D721Med (cell line): Measurements from ENCODE around the gene DTWD2.

Experiments
- DNase-seq: peaks from one replicate; pipeline ENCODE4 v3.0.0; 2011; ENCODE audit warnings: low spot score; ENCODE audit not compliant: insufficient read length
- FAIRE-seq: peaks from 2 replicates; lab custom pipeline; 2011; peaks lifted over from hg19 to GRCh38; lab: Jason Lieb, UNC
- TF ChIP-seq, protein P1 (sequence below): IDR thresholded peaks from 2 replicates; pipeline ENCODE4 v1.5.1; 2012; ENCODE audit warnings: mild to moderate bottlenecking, control low read depth; ENCODE audit not compliant: insufficient read depth; ENCODE audit errors: missing control alignments

Gene DTWD2

GRCh38 chr5:118987988-118988865 is at the start of gene DTWD2:
Gene DTWD2 (minus strand): TSS chr5:118988547. CDS start chr5:118988511, 36 bp downstream.
- no peak for FAIRE-seq
- DNase-seq, result peak; percentile 71
- TF ChIP-seq, protein P1, sequence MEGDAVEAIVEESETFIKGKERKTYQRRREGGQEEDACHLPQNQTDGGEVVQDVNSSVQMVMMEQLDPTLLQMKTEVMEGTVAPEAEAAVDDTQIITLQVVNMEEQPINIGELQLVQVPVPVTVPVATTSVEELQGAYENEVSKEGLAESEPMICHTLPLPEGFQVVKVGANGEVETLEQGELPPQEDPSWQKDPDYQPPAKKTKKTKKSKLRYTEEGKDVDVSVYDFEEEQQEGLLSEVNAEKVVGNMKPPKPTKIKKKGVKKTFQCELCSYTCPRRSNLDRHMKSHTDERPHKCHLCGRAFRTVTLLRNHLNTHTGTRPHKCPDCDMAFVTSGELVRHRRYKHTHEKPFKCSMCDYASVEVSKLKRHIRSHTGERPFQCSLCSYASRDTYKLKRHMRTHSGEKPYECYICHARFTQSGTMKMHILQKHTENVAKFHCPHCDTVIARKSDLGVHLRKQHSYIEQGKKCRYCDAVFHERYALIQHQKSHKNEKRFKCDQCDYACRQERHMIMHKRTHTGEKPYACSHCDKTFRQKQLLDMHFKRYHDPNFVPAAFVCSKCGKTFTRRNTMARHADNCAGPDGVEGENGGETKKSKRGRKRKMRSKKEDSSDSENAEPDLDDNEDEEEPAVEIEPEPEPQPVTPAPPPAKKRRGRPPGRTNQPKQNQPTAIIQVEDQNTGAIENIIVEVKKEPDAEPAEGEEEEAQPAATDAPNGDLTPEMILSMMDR, result peak; percentile 76

DNA sequence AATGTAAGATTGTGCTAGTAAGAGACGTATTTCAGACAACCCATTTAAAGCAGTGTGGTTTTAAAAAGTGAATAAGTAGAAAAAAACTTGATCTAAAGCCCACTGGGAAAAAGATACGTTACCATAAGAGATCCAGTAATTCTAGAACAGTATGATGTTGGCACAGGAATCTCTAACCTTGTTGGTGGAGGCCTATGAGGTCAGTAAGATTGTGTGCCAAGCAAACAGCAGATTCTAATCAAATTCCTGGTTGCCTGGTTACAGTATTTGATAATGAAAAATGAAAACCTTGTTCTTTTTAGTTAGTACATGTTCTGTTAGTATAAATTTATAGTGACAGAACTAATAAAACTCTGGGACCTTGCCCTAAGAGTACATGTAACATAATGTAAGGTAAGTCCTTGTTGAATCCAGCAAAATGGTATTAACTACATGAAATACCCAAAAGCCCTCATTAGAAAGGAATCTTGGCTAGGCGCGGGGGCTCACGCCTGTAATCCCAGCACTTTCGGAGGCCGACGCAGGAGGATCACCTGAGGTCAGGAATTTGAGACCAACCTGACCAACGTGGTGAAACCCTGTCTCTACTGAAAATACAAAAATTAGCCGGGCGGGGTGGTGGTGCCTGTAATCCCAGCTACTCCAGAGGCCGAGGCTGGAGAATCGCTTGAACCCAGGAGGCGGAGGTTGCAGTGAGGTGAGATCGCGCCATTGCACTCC is 49.3 kb upstream of the DTWD2 start:
- TF ChIP-seq, protein P1, result no peak
- DNase-seq (no peak), FAIRE-seq (no peak)

DNA sequence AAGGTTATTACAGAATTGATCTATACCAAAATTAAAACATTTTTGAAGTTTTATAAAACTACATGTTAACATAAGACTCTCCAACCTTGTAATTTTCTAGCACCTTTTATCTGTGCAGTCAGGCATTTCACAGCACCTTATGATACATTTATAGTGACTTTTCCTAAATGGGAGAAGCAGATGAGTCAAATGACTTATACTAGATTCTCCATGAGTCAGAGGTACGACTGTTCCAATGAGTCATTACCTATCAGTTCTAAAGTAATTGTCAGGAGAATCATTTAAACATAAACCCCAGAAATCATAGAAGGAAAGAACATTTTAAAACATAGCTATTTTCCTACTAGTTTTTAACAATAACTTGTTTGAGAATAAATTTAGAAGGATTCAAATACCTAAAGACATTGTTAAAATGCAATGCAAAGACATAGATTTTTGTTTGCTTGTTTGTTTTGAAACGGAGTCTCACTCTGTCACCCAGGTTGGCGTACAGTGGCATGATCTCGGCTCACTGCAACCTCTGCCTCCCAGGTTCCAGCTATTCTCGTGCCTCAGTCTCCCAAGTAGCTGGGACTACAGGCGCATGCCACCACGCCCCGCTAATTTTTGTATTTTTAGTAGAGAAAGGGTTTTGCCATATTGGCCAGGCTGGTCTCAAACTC is 47.9 kb upstream of the DTWD2 start:
- TF ChIP-seq, protein P1, result no peak
- FAIRE-seq (no peak), DNase-seq (no peak)

- DNase-seq (no peak), FAIRE-seq (no peak)
- TF ChIP-seq, protein P1, result no peak
These were observed 44.8 kb upstream of the DTWD2 start for GRCh38 chr5:119033135-119033534.

GRCh38 chr5:119032656-119033055 is 44.3 kb upstream of the DTWD2 start:
- DNase-seq (no peak), FAIRE-seq (no peak)
- TF ChIP-seq, protein P1, result no peak

DNA sequence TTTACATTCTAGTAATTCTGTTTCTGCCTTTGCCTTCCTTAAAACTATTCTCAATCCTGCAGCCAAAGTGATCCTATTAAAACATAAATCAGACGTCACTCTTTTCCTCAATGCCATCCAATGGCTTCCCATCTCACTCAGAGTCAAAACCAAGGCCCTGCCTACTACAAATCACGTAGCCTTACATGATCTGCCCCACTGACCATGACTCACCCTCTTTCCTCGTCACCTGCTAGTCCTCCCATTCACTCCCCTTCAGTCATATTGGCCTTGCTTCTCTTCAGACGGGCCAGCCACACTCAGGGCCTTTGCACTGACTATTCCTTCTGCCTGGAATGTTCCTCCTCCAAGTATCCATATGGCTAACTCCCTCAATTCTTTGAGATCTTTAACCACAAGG is 43.6 kb upstream of the DTWD2 start:
- TF ChIP-seq, protein P1, result no peak
- DNase-seq (no peak), FAIRE-seq (no peak)
